Endothelial cell of umbilical vein (primary cell): ENCODE data around the gene CIC. TPM values are rescaled to one million over a fixed set of nuclear protein-coding genes. Genes with fewer than 3 reads are reported as not detected.

Source experiments
- BruUV-seq: library from RNA; stranded (reverse); fragments of 400-500 nt; replicated peaks from 2 replicates; lab custom pipeline; 2021; lab: Mats Ljungman, UMichigan
- CTCF ChIA-PET: fragments of 300-600, 350-600 bp; sonication (Branson Sonifier 250); formaldehyde crosslinking; loops from one replicate; lab custom pipeline; 2021; ENCODE audit warnings: antibody characterized with exemption, inconsistent platforms; lab: Charles Lee
- POLR2A ChIA-PET: fragments of 300-600, 350-600 bp; sonication (Branson Sonifier 250); formaldehyde crosslinking; loops from one replicate; lab custom pipeline; 2021; ENCODE audit warnings: antibody characterized with exemption, inconsistent platforms; lab: Charles Lee
- DNase-seq: peaks from one replicate; pipeline ENCODE4 v3.0.0-alpha.2; 2011; ENCODE audit warnings: low read depth, low spot score
- FAIRE-seq: peaks from 2 replicates; lab custom pipeline; 2011; peaks lifted over from hg19 to GRCh38; lab: Jason Lieb, UNC
- H2AFZ ChIP-seq: 2 replicates; pipeline ENCODE4 v1.6.0; 2012; ENCODE audit warnings: low read depth, low read length, control low read depth, inconsistent platforms
- H3K27ac ChIP-seq: 2 replicates; pipeline ENCODE4 v1.5.1; 2011; ENCODE audit warnings: low read depth, mild to moderate bottlenecking, control low read depth, low read length, moderate library complexity; ENCODE audit not compliant: insufficient read depth
- H3K27me3 ChIP-seq, 2 experiments: 2 replicates each; pipeline versions ENCODE4 v1.6.0 to v1.6.1; 2011; ENCODE audit warnings: low read length in 2 of 2, mixed read lengths in 1 of 2; ENCODE audit not compliant: control insufficient read depth in 2 of 2, insufficient read depth in 2 of 2
- H3K36me3 ChIP-seq, 2 experiments: 2 replicates in 1 of 2; 3 replicates in 1 of 2; pipeline ENCODE4 v1.5.1; 2011; ENCODE audit warnings: low read length in 2 of 2, mild to moderate bottlenecking in 1 of 2, moderate library complexity in 1 of 2; ENCODE audit not compliant: control insufficient read depth in 2 of 2, insufficient read depth in 2 of 2; ENCODE audit errors: extremely low read depth in 1 of 2
- H3K4me1 ChIP-seq: 3 replicates; pipeline ENCODE4 v1.5.1; 2011; ENCODE audit warnings: mild to moderate bottlenecking, low read length; ENCODE audit not compliant: control insufficient read depth, insufficient read depth; ENCODE audit errors: extremely low read depth
- H3K4me2 ChIP-seq: 2 replicates; pipeline ENCODE4 v1.6.1; 2011; ENCODE audit warnings: low read length, control low read depth, mixed read lengths; ENCODE audit not compliant: insufficient read depth
- H3K4me3 ChIP-seq, 3 experiments: fragments of 200-600 bp in 1 of 3; sonication (generic), shearing (Covaris generic) in 1 of 3; replicated peaks in 1 of 3; 2 replicates each; pipeline ENCODE4 v1.5.1; 2011 to 2016; ENCODE audit warnings: control low read depth in 3 of 3, low read length in 3 of 3, mild to moderate bottlenecking in 2 of 3, inconsistent platforms in 1 of 3, low read depth in 1 of 3, moderate library complexity in 1 of 3; ENCODE audit not compliant: insufficient read depth in 1 of 3
- H3K79me2 ChIP-seq: 2 replicates; pipeline ENCODE4 v1.6.0; 2012; ENCODE audit warnings: low read length, inconsistent platforms; ENCODE audit not compliant: control insufficient read depth, insufficient read depth
- H3K9ac ChIP-seq: replicated peaks from 2 replicates; pipeline ENCODE3; 2011; ENCODE audit warnings: low read length, control low read depth; ENCODE audit not compliant: insufficient read depth; ENCODE audit errors: extremely low read depth
- H3K9me1 ChIP-seq: replicated peaks from 3 replicates; pipeline ENCODE4 v1.6.0; 2011; ENCODE audit warnings: mild to moderate bottlenecking, low read length; ENCODE audit not compliant: control insufficient read depth, insufficient read depth; ENCODE audit errors: extremely low read depth
- H3K9me3 ChIP-seq: replicated peaks from 2 replicates; pipeline ENCODE4 v1.5.1; 2012; ENCODE audit warnings: low read length, inconsistent platforms; ENCODE audit not compliant: control insufficient read depth, insufficient read depth
- H4K20me1 ChIP-seq: replicated peaks from 2 replicates; pipeline ENCODE3; 2011; ENCODE audit warnings: mild to moderate bottlenecking, low read length; ENCODE audit not compliant: control insufficient read depth, insufficient read depth; ENCODE audit errors: extremely low read depth
- CTCF ChIP-seq, 2 donors: IDR thresholded peaks; 1 replicate in 1 of 2; 2 replicates in 1 of 2; pipeline ENCODE4 v1.5.1; 2011; ENCODE audit warnings: low read length in 2 of 2, mild to moderate bottlenecking in 2 of 2, moderate library complexity in 2 of 2, control low read depth in 1 of 2, inconsistent platforms in 1 of 2, low read depth in 1 of 2; ENCODE audit not compliant: insufficient read depth in 1 of 2; ENCODE audit errors: extremely low read depth in 1 of 2
- EZH2 ChIP-seq: IDR thresholded peaks from 2 replicates; pipeline ENCODE4 v1.6.1; 2012; ENCODE audit warnings: borderline replicate concordance, low read depth, mild to moderate bottlenecking, moderate library complexity, low read length, inconsistent platforms; ENCODE audit not compliant: severe bottlenecking
- FOS ChIP-seq: IDR thresholded peaks from 2 replicates; pipeline ENCODE4 v1.6.1; 2011; ENCODE audit warnings: mild to moderate bottlenecking, low read length, moderate library complexity, borderline replicate concordance; ENCODE audit not compliant: insufficient read depth
- GATA2 ChIP-seq: IDR thresholded peaks from 2 replicates; pipeline ENCODE4 v1.7.0; 2011; ENCODE audit warnings: low read depth, mild to moderate bottlenecking, moderate library complexity, mixed read lengths, low read length; ENCODE audit not compliant: insufficient read length, insufficient read depth
- JUN ChIP-seq: IDR thresholded peaks from 2 replicates; pipeline ENCODE4 v1.6.1; 2011; ENCODE audit warnings: borderline replicate concordance, low read depth; ENCODE audit not compliant: insufficient read length, insufficient read depth
- MAX ChIP-seq: IDR thresholded peaks from 2 replicates; pipeline ENCODE4 v1.6.1; 2011; ENCODE audit not compliant: insufficient read depth, insufficient read length
- MYC ChIP-seq: IDR thresholded peaks from one replicate; pipeline ENCODE4 v1.6.1; 2011; ENCODE audit warnings: mild to moderate bottlenecking, low read depth, low read length
- POLR2A ChIP-seq: IDR thresholded peaks from 2 replicates; pipeline ENCODE4 v1.6.1; 2012; ENCODE audit warnings: low read depth, mild to moderate bottlenecking, control low read depth, low read length
- POLR2AphosphoS5 ChIP-seq: IDR thresholded peaks from 2 replicates; pipeline ENCODE4 v1.6.1; 2012; ENCODE audit warnings: low read depth, mild to moderate bottlenecking, control low read depth, low read length, moderate library complexity; ENCODE audit not compliant: insufficient read depth
- dilution Hi-C: fragments of 300-500 bp; cut with MboI; formaldehyde crosslinking; loops from one replicate; pipeline ENCODE4 v1.15.0; 2019; ENCODE audit warnings: low sequenced_read_pairs; ENCODE audit not compliant: extremely low pct_ligation_motif_present
- intact Hi-C: fragments of 100-400 bp; cut with micrococcal nuclease; formaldehyde crosslinking; loops from one replicate; pipeline ENCODE4 v1.10.0; 2022
- polyA plus RNA-seq, 4 experiments: library from polyadenylated mRNA; depleted of rRNA in 3 of 4; stranded (reverse) in 3 of 4; unstranded in 1 of 4; fragments of >200 nt; gene quantifications; 2 replicates each; pipeline versions ENCODE4 v1.2.1 to v1.2.3, GENCODE V29; 2011 to 2012; ENCODE audit warnings: missing spikeins in 1 of 4
- total RNA-seq: library from RNA; stranded (reverse); gene quantifications from 2 replicates; pipeline ENCODE4 v1.2.3, GENCODE V29; 2021

CIC gene
- total and polyA plus RNA-seq, 2 donors (not counting 3 experiments of a cell fraction or from before 2014, with no cell fraction given) = 18.4 to 86.0 TPM

- FAIRE-seq = peak; percentile 21
- intact Hi-C loops = no loop called here
- POLR2A ChIA-PET = interaction anchor here (0.6 kb wide), 1 partner anchor 21 kb away, joined by 5 read pairs; no protein-coding TSS in a partner anchor
Measured at GRCh38 chr19:42245231-42245630, 23.8 kb upstream of the CIC start.

More at GRCh38 chr19:42245231-42245630, 23.8 kb upstream of the CIC start:
- CTCF ChIA-PET = interaction anchor here (0.9 to 11.8 kb wide), 19 partner anchors 11 to 156 kb away, joined by 3 to 365 read pairs (median 9); partner anchors contain the start of genes CIC, ERF, POU2F2 and ZNF526
- no peak overlapping the region for H3K4me3 ChIP-seq
- dilution Hi-C loops = no loop called here
- no peak for TF ChIP-seq MAX
- no peak for TF ChIP-seq GATA2
- TF ChIP-seq POLR2AphosphoS5 = no peak
- TF ChIP-seq POLR2A = no peak
- TF ChIP-seq EZH2 = no peak
- TF ChIP-seq MYC = no peak
- no peak for TF ChIP-seq CTCF (IDR thresholded peaks at IDR 0.05; ENCODE audit: extremely low read depth in 1 of 2, insufficient read depth in 1 of 2, low read depth in 1 of 2, low read length in 2 of 2)
- no peak for TF ChIP-seq JUN
- no peak for TF ChIP-seq FOS
- H2AFZ ChIP-seq = no peak overlapping the region
- BruUV-seq = no TSS peak
- peaks cover 7 to 24% of the 10 kb centered on the region in 2 experiments for H3K36me3 ChIP-seq
- no peaks in the 10 kb centered on the region for H3K27me3 ChIP-seq
- DNase-seq = no peak
- no peak overlapping the region for H3K4me2 ChIP-seq
- H3K27ac ChIP-seq = peak overlapping the region; percentile 14
- no peaks in the 10 kb centered on the region for H3K9me1 ChIP-seq
- H3K9me3 ChIP-seq = no peaks in the 10 kb centered on the region
- no peaks in the 10 kb centered on the region for H4K20me1 ChIP-seq
- peaks cover 28% of the 10 kb centered on the region for H3K79me2 ChIP-seq
- peaks cover 34% of the 10 kb centered on the region for H3K4me1 ChIP-seq
- no peak overlapping the region for H3K9ac ChIP-seq
